Endothelial cell of umbilical vein (primary cell): ENCODE results near the gene SLC43A1. TPM values are rescaled to one million over a fixed set of nuclear protein-coding genes. Genes with fewer than 3 reads are reported as not detected.

ENCODE experiments used
- BruUV-seq: library from RNA; stranded (reverse); fragments of 400-500 nt; replicated peaks from 2 replicates; lab custom pipeline; 2021; lab: Mats Ljungman, UMichigan
- CTCF ChIA-PET: fragments of 300-600, 350-600 bp; sonication (Branson Sonifier 250); formaldehyde crosslinking; loops from one replicate; lab custom pipeline; 2021; ENCODE audit warnings: antibody characterized with exemption, inconsistent platforms; lab: Charles Lee
- POLR2A ChIA-PET: fragments of 300-600, 350-600 bp; sonication (Branson Sonifier 250); formaldehyde crosslinking; loops from one replicate; lab custom pipeline; 2021; ENCODE audit warnings: antibody characterized with exemption, inconsistent platforms; lab: Charles Lee
- DNase-seq: peaks from one replicate; pipeline ENCODE4 v3.0.0-alpha.2; 2011; ENCODE audit warnings: low read depth, low spot score
- FAIRE-seq: peaks from 2 replicates; lab custom pipeline; 2011; peaks lifted over from hg19 to GRCh38; lab: Jason Lieb, UNC
- H2AFZ ChIP-seq: 2 replicates; pipeline ENCODE4 v1.6.0; 2012; ENCODE audit warnings: low read depth, low read length, control low read depth, inconsistent platforms
- H3K27ac ChIP-seq: 2 replicates; pipeline ENCODE4 v1.5.1; 2011; ENCODE audit warnings: low read depth, mild to moderate bottlenecking, control low read depth, low read length, moderate library complexity; ENCODE audit not compliant: insufficient read depth
- H3K27me3 ChIP-seq, 2 experiments: 2 replicates each; pipeline versions ENCODE4 v1.6.0 to v1.6.1; 2011; ENCODE audit warnings: low read length in 2 of 2, mixed read lengths in 1 of 2; ENCODE audit not compliant: control insufficient read depth in 2 of 2, insufficient read depth in 2 of 2
- H3K36me3 ChIP-seq, 2 experiments: 2 replicates in 1 of 2; 3 replicates in 1 of 2; pipeline ENCODE4 v1.5.1; 2011; ENCODE audit warnings: low read length in 2 of 2, mild to moderate bottlenecking in 1 of 2, moderate library complexity in 1 of 2; ENCODE audit not compliant: control insufficient read depth in 2 of 2, insufficient read depth in 2 of 2; ENCODE audit errors: extremely low read depth in 1 of 2
- H3K4me1 ChIP-seq: 3 replicates; pipeline ENCODE4 v1.5.1; 2011; ENCODE audit warnings: mild to moderate bottlenecking, low read length; ENCODE audit not compliant: control insufficient read depth, insufficient read depth; ENCODE audit errors: extremely low read depth
- H3K4me2 ChIP-seq: 2 replicates; pipeline ENCODE4 v1.6.1; 2011; ENCODE audit warnings: low read length, control low read depth, mixed read lengths; ENCODE audit not compliant: insufficient read depth
- H3K4me3 ChIP-seq, 3 experiments: fragments of 200-600 bp in 1 of 3; sonication (generic), shearing (Covaris generic) in 1 of 3; replicated peaks in 1 of 3; 2 replicates each; pipeline ENCODE4 v1.5.1; 2011 to 2016; ENCODE audit warnings: control low read depth in 3 of 3, low read length in 3 of 3, mild to moderate bottlenecking in 2 of 3, inconsistent platforms in 1 of 3, low read depth in 1 of 3, moderate library complexity in 1 of 3; ENCODE audit not compliant: insufficient read depth in 1 of 3
- H3K79me2 ChIP-seq: 2 replicates; pipeline ENCODE4 v1.6.0; 2012; ENCODE audit warnings: low read length, inconsistent platforms; ENCODE audit not compliant: control insufficient read depth, insufficient read depth
- H3K9ac ChIP-seq: replicated peaks from 2 replicates; pipeline ENCODE3; 2011; ENCODE audit warnings: low read length, control low read depth; ENCODE audit not compliant: insufficient read depth; ENCODE audit errors: extremely low read depth
- H3K9me1 ChIP-seq: replicated peaks from 3 replicates; pipeline ENCODE4 v1.6.0; 2011; ENCODE audit warnings: mild to moderate bottlenecking, low read length; ENCODE audit not compliant: control insufficient read depth, insufficient read depth; ENCODE audit errors: extremely low read depth
- H3K9me3 ChIP-seq: replicated peaks from 2 replicates; pipeline ENCODE4 v1.5.1; 2012; ENCODE audit warnings: low read length, inconsistent platforms; ENCODE audit not compliant: control insufficient read depth, insufficient read depth
- H4K20me1 ChIP-seq: replicated peaks from 2 replicates; pipeline ENCODE3; 2011; ENCODE audit warnings: mild to moderate bottlenecking, low read length; ENCODE audit not compliant: control insufficient read depth, insufficient read depth; ENCODE audit errors: extremely low read depth
- CTCF ChIP-seq, 2 donors: IDR thresholded peaks; 1 replicate in 1 of 2; 2 replicates in 1 of 2; pipeline ENCODE4 v1.5.1; 2011; ENCODE audit warnings: low read length in 2 of 2, mild to moderate bottlenecking in 2 of 2, moderate library complexity in 2 of 2, control low read depth in 1 of 2, inconsistent platforms in 1 of 2, low read depth in 1 of 2; ENCODE audit not compliant: insufficient read depth in 1 of 2; ENCODE audit errors: extremely low read depth in 1 of 2
- EZH2 ChIP-seq: IDR thresholded peaks from 2 replicates; pipeline ENCODE4 v1.6.1; 2012; ENCODE audit warnings: borderline replicate concordance, low read depth, mild to moderate bottlenecking, moderate library complexity, low read length, inconsistent platforms; ENCODE audit not compliant: severe bottlenecking
- FOS ChIP-seq: IDR thresholded peaks from 2 replicates; pipeline ENCODE4 v1.6.1; 2011; ENCODE audit warnings: mild to moderate bottlenecking, low read length, moderate library complexity, borderline replicate concordance; ENCODE audit not compliant: insufficient read depth
- GATA2 ChIP-seq: IDR thresholded peaks from 2 replicates; pipeline ENCODE4 v1.7.0; 2011; ENCODE audit warnings: low read depth, mild to moderate bottlenecking, moderate library complexity, mixed read lengths, low read length; ENCODE audit not compliant: insufficient read length, insufficient read depth
- JUN ChIP-seq: IDR thresholded peaks from 2 replicates; pipeline ENCODE4 v1.6.1; 2011; ENCODE audit warnings: borderline replicate concordance, low read depth; ENCODE audit not compliant: insufficient read length, insufficient read depth
- MAX ChIP-seq: IDR thresholded peaks from 2 replicates; pipeline ENCODE4 v1.6.1; 2011; ENCODE audit not compliant: insufficient read depth, insufficient read length
- MYC ChIP-seq: IDR thresholded peaks from one replicate; pipeline ENCODE4 v1.6.1; 2011; ENCODE audit warnings: mild to moderate bottlenecking, low read depth, low read length
- POLR2A ChIP-seq: IDR thresholded peaks from 2 replicates; pipeline ENCODE4 v1.6.1; 2012; ENCODE audit warnings: low read depth, mild to moderate bottlenecking, control low read depth, low read length
- POLR2AphosphoS5 ChIP-seq: IDR thresholded peaks from 2 replicates; pipeline ENCODE4 v1.6.1; 2012; ENCODE audit warnings: low read depth, mild to moderate bottlenecking, control low read depth, low read length, moderate library complexity; ENCODE audit not compliant: insufficient read depth
- dilution Hi-C: fragments of 300-500 bp; cut with MboI; formaldehyde crosslinking; loops from one replicate; pipeline ENCODE4 v1.15.0; 2019; ENCODE audit warnings: low sequenced_read_pairs; ENCODE audit not compliant: extremely low pct_ligation_motif_present
- intact Hi-C: fragments of 100-400 bp; cut with micrococcal nuclease; formaldehyde crosslinking; loops from one replicate; pipeline ENCODE4 v1.10.0; 2022
- polyA plus RNA-seq, 4 experiments: library from polyadenylated mRNA; depleted of rRNA in 3 of 4; stranded (reverse) in 3 of 4; unstranded in 1 of 4; fragments of >200 nt; gene quantifications; 2 replicates each; pipeline versions ENCODE4 v1.2.1 to v1.2.3, GENCODE V29; 2011 to 2012; ENCODE audit warnings: missing spikeins in 1 of 4
- total RNA-seq: library from RNA; stranded (reverse); gene quantifications from 2 replicates; pipeline ENCODE4 v1.2.3, GENCODE V29; 2021

Gene SLC43A1
- total and polyA plus RNA-seq, 2 donors (not counting 3 experiments of a cell fraction or from before 2014, with no cell fraction given), result 13.7 to 19.5 TPM

GRCh38 chr11:57552479-57552878, 37.0 kb upstream of the SLC43A1 start:
- Histone ChIP-seq H3K9me3 (no peaks in the 10 kb centered on the region), H3K27ac (no peak overlapping the region), H3K27me3 (no peaks in the 10 kb centered on the region), H4K20me1 (no peaks in the 10 kb centered on the region), H3K4me2 (no peak overlapping the region), H3K9me1 (no peaks in the 10 kb centered on the region), H3K4me3 (no peak overlapping the region), H3K36me3 (peaks cover 0 to 5% of the 10 kb centered on the region in 2 experiments), H3K9ac (no peak overlapping the region), H2AFZ (no peak overlapping the region), H3K4me1 (no peaks in the 10 kb centered on the region), H3K79me2 (no peaks in the 10 kb centered on the region)
- dilution Hi-C loops, result no loop called here
- intact Hi-C loops, result no loop called here
- TF ChIP-seq FOS (no peak), JUN (no peak), MYC (no peak), POLR2AphosphoS5 (no peak), EZH2 (no peak), POLR2A (no peak), GATA2 (no peak), MAX (no peak)
- ChIA-PET POLR2A (no interaction called here), CTCF (no interaction called here)
- FAIRE-seq (no peak), DNase-seq (no peak)
- no TSS peak for BruUV-seq

GRCh38 chr11:57551941-57552340, 36.4 kb upstream of the SLC43A1 start:
- BruUV-seq, result no TSS peak

More at GRCh38 chr11:57551941-57552340, 36.4 kb upstream of the SLC43A1 start:
- TF ChIP-seq JUN, result no peak
- TF ChIP-seq EZH2, result no peak
- TF ChIP-seq FOS, result no peak
- TF ChIP-seq POLR2AphosphoS5, result no peak
- no peak for TF ChIP-seq MYC
- TF ChIP-seq CTCF (IDR thresholded peaks at IDR 0.05; ENCODE audit: extremely low read depth in 1 of 2, insufficient read depth in 1 of 2, low read depth in 1 of 2, low read length in 2 of 2), result no peak
- no peak for TF ChIP-seq GATA2
- TF ChIP-seq MAX, result no peak
- TF ChIP-seq POLR2A, result no peak
- Histone ChIP-seq H3K27ac (no peak overlapping the region), H3K9me1 (no peaks in the 10 kb centered on the region), H4K20me1 (no peaks in the 10 kb centered on the region), H2AFZ (no peak overlapping the region), H3K4me1 (no peaks in the 10 kb centered on the region), H3K27me3 (no peaks in the 10 kb centered on the region), H3K79me2 (no peaks in the 10 kb centered on the region), H3K9ac (no peak overlapping the region), H3K4me3 (no peak overlapping the region), H3K9me3 (no peaks in the 10 kb centered on the region), H3K36me3 (peaks cover 0 to 5% of the 10 kb centered on the region in 2 experiments), H3K4me2 (no peak overlapping the region)
- FAIRE-seq (no peak), DNase-seq (no peak)
- dilution Hi-C loops, result no loop called here
- POLR2A ChIA-PET, result no interaction called here
- CTCF ChIA-PET, result interaction anchor here (1.3 kb wide), 1 partner anchor 16 kb away, joined by 3 read pairs; no protein-coding TSS in a partner anchor
- intact Hi-C loops, result no loop called here
